ENCODE data around the gene SUSD5. TPM values are rescaled to one million over a fixed set of nuclear protein-coding genes. Genes with fewer than 3 reads are reported as not detected.

The SUSD5 gene
- total RNA-seq, 2 experiments from 2014 or later: not detected

DNA sequence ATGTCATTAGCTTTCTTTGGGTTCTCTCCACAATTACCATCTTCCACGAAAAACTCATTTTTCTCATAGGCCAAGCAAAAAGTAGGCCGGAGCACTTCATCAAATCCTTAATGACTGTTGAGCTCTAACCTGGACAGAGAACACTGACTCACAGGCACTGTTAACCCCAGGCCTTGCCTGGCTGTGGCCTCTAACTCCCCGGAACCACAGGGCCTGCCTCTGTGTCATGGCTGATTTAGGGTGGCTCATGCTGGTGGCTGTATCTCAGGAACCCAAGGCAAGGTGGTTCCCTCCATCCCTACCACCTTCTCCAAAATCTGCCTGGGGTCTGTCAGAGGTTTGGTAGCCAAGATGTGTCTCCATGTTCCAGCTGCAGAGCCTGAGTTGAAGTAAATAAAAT lies 101.1 kb downstream of the SUSD5 start:
- Mint-ChIP-seq H3K36me3 (ENCODE audit: low read depth) (peaks cover 2% of the 10 kb centered on the region), H3K27ac (no peak overlapping the region), H3K4me1 (ENCODE audit: low read depth) (peaks cover 26% of the 10 kb centered on the region), H3K27me3 (no peaks in the 10 kb centered on the region), H3K9me3 (no peaks in the 10 kb centered on the region), H3K4me3 (no peak overlapping the region)
- ATAC-seq (no peak), DNase-seq (peak; percentile 14)
- ChIA-PET CTCF (interaction anchor here (2.4 kb wide), 1 partner anchor 15 kb away, joined by 15 read pairs; no protein-coding TSS in a partner anchor), POLR2A (no interaction called here)
- TF ChIP-seq, protein P1, sequence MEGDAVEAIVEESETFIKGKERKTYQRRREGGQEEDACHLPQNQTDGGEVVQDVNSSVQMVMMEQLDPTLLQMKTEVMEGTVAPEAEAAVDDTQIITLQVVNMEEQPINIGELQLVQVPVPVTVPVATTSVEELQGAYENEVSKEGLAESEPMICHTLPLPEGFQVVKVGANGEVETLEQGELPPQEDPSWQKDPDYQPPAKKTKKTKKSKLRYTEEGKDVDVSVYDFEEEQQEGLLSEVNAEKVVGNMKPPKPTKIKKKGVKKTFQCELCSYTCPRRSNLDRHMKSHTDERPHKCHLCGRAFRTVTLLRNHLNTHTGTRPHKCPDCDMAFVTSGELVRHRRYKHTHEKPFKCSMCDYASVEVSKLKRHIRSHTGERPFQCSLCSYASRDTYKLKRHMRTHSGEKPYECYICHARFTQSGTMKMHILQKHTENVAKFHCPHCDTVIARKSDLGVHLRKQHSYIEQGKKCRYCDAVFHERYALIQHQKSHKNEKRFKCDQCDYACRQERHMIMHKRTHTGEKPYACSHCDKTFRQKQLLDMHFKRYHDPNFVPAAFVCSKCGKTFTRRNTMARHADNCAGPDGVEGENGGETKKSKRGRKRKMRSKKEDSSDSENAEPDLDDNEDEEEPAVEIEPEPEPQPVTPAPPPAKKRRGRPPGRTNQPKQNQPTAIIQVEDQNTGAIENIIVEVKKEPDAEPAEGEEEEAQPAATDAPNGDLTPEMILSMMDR (IDR thresholded peaks at IDR 0.05): no peak
- intact Hi-C loops (cut with micrococcal nuclease): no loop called here

- Mint-ChIP-seq H3K9me3 (no peaks in the 10 kb centered on the region), H3K27ac (no peak overlapping the region), H3K27me3 (no peaks in the 10 kb centered on the region), H3K4me1 (ENCODE audit: low read depth) (peaks cover 34% of the 10 kb centered on the region), H3K36me3 (ENCODE audit: low read depth) (no peaks in the 10 kb centered on the region), H3K4me3 (peak overlapping the region; percentile 79)
- ChIA-PET CTCF (interaction anchor here (0.6 to 2.5 kb wide), 4 partner anchors 16 to 258 kb away, joined by 3 to 10 read pairs (median 6); no protein-coding TSS in a partner anchor), POLR2A (interaction anchor here (1.3 kb wide), 1 partner anchor 20 kb away, joined by 3 read pairs; no protein-coding TSS in a partner anchor)
- no peak for DNase-seq
- TF ChIP-seq, protein P1 (IDR thresholded peaks at IDR 0.05): no peak
- ATAC-seq: no peak
- intact Hi-C loops (cut with micrococcal nuclease): no loop called here
Observed at GRCh38 chr3:33115024-33115768, 103.4 kb downstream of the SUSD5 start.

- POLR2A ChIA-PET: no interaction called here
- peak overlapping the region; percentile 67 for H3K27ac Mint-ChIP-seq
Observed at GRCh38 chr3:33114622-33115023, 104.0 kb downstream of the SUSD5 start.

DNA sequence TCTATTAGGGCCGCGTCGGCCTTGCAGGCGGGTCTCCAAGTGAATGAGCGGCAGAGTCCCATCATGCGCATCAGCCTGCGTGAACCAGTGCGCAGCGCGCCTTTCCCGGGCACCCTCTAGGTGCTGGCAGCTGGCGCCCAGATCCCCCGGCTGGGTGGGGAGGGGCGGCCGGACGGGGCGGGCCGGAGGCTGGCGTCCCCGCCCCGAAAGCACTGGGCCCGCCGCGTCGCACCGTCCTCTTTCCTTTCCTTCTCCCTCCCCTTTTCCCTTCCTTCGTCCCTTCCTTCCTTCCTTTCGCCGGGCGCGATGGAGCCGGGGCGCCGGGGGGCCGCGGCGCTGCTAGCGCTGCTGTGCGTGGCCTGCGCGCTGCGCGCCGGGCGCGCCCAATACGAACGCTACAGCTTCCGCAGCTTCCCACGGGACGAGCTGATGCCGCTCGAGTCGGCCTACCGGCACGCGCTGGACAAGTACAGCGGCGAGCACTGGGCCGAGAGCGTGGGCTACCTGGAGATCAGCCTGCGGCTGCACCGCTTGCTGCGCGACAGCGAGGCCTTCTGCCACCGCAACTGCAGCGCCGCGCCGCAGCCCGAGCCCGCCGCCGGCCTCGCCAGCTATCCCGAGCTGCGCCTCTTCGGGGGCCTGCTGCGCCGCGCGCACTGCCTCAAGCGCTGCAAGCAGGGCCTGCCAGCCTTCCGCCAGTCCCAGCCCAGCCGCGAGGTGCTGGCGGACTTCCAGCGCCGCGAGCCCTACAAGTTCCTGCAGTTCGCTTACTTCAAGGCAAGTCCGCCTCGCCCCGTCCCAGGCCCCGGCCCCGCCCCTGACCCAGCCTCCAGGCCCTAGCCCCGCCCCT lies 104.6 kb downstream of the SUSD5 start, which contains the start of gene CRTAP:
Gene CRTAP (plus strand): TSS at position 243 of the 850 bp plus-strand sequence. CDS start 64 bp downstream, at position 307.
- CTCF ChIA-PET: interaction anchor here (1.1 to 2.5 kb wide), 4 partner anchors 17 to 166 kb away, joined by 3 to 10 read pairs (median 4); no protein-coding TSS in a partner anchor
- H3K9me3 Mint-ChIP-seq: no peaks in the 10 kb centered on the region

More at GRCh38 chr3:33114622-33115023, 104.0 kb downstream of the SUSD5 start:
- no peak for ATAC-seq
- H3K4me3 Mint-ChIP-seq: peak overlapping the region; percentile 79
- CTCF ChIA-PET: interaction anchor here (1.2 to 2.5 kb wide), 2 partner anchors 17 to 164 kb away, joined by 4 to 10 read pairs; no protein-coding TSS in a partner anchor
- no peak for DNase-seq
- intact Hi-C loops (cut with micrococcal nuclease): no loop called here
- no peaks in the 10 kb centered on the region for H3K27me3 Mint-ChIP-seq
- no peaks in the 10 kb centered on the region for H3K36me3 Mint-ChIP-seq (ENCODE audit: low read depth)
- TF ChIP-seq, protein P1 (IDR thresholded peaks at IDR 0.05): no peak
- no peaks in the 10 kb centered on the region for H3K9me3 Mint-ChIP-seq
- H3K4me1 Mint-ChIP-seq (ENCODE audit: low read depth): peaks cover 34% of the 10 kb centered on the region

More for the DNA sequence above, 104.6 kb downstream of the SUSD5 start, which contains the start of gene CRTAP:
- Mint-ChIP-seq H3K27me3 (no peaks in the 10 kb centered on the region), H3K4me1 (ENCODE audit: low read depth) (peaks cover 34% of the 10 kb centered on the region), H3K4me3 (peak within 1 kb of the TSS; percentile 79), H3K36me3 (ENCODE audit: low read depth) (no peaks in the 10 kb centered on the region), H3K27ac (peak within 1 kb of the TSS; percentile 69)
- peak; percentile 92 for DNase-seq
- TF ChIP-seq, protein P1 (IDR thresholded peaks at IDR 0.05): no peak
- peak; percentile 92 for ATAC-seq
- POLR2A ChIA-PET: no interaction called here
- intact Hi-C loops (cut with micrococcal nuclease): no loop called here

Measured in activated CD8-positive, alpha-beta T cell treated with anti-CD3 and anti-CD28 coated beads for 36 hours (primary cell).